Smooth muscle cell (in vitro differentiated cells): ENCODE data around the gene KCTD13. TPM values are rescaled to one million over a fixed set of nuclear protein-coding genes. Genes with fewer than 3 reads are reported as not detected.

ENCODE experiments used
- DNase-seq: peaks from one replicate; lab custom pipeline; 2025; ENCODE audit not compliant: unreplicated experiment; lab: John Stamatoyannopoulos, UW
- H2AFZ ChIP-seq: fragments of 200-600 bp; sonication (generic); 2 replicates; pipeline ENCODE4 v1.6.0; 2016; ENCODE audit warnings: antibody characterized with exemption, low read depth, mild to moderate bottlenecking
- H3F3A ChIP-seq: fragments of 200-600 bp; sonication (generic); 2 replicates; pipeline ENCODE4 v1.6.0; 2017; ENCODE audit warnings: antibody characterized with exemption, low read depth
- H3K27ac ChIP-seq: fragments of 200-600 bp; sonication (generic); 2 replicates; pipeline ENCODE4 v1.5.1; 2016; ENCODE audit warnings: low read depth, mild to moderate bottlenecking
- H3K27me3 ChIP-seq: fragments of 200-600 bp; sonication (generic); 2 replicates; pipeline ENCODE4 v1.6.1; 2016; ENCODE audit warnings: low read depth, mild to moderate bottlenecking
- H3K36me3 ChIP-seq: fragments of 200-600 bp; sonication (generic); 2 replicates; pipeline ENCODE4 v1.5.1; 2016; ENCODE audit warnings: low read depth
- H3K4me1 ChIP-seq: fragments of 200-600 bp; sonication (generic); 2 replicates; pipeline ENCODE4 v1.5.1; 2016; ENCODE audit warnings: low read depth
- H3K4me2 ChIP-seq: fragments of 200-600 bp; sonication (generic); 2 replicates; pipeline ENCODE4 v1.6.0; 2016; ENCODE audit warnings: mild to moderate bottlenecking
- H3K4me3 ChIP-seq: fragments of 200-600 bp; sonication (generic); 2 replicates; pipeline ENCODE4 v1.5.1; 2016; ENCODE audit warnings: mild to moderate bottlenecking
- H3K79me2 ChIP-seq: fragments of 200-600 bp; sonication (generic); 2 replicates; pipeline ENCODE4 v1.6.0; 2016; ENCODE audit warnings: low read depth, mild to moderate bottlenecking
- H3K9ac ChIP-seq: fragments of 200-600 bp; sonication (generic); 2 replicates; pipeline ENCODE4 v1.6.0; 2016; ENCODE audit warnings: low read depth
- H3K9me3 ChIP-seq: fragments of 200-600 bp; sonication (generic); replicated peaks from 2 replicates; pipeline ENCODE4 v1.5.1; 2016; ENCODE audit warnings: low read depth
- H4K20me1 ChIP-seq: fragments of 200-600 bp; sonication (generic); 2 replicates; pipeline ENCODE4 v1.6.0; 2016; ENCODE audit warnings: low read depth
- CTCF ChIP-seq: fragments of 200-600 bp; sonication (generic); IDR thresholded peaks from 2 replicates; pipeline ENCODE4 v1.5.1; 2017; ENCODE audit warnings: borderline replicate concordance, mild to moderate bottlenecking, antibody characterized with exemption; ENCODE audit not compliant: insufficient read depth, poor library complexity, severe bottlenecking
- WGBS: methylation state at CpG from one replicate; pipeline ENCODE4 v1.1.7; 2016; ENCODE audit warnings: low lambda C conversion rate; 5-methylcytosine and 5-hydroxymethylcytosine counted together
- polyA plus RNA-seq: library from polyadenylated mRNA; unstranded; fragments of >200 nt; fragmentation: Nextera tagmentation; extraction: Ambion mirVana; gene quantifications from 2 replicates; pipeline ENCODE4 v1.2.1, GENCODE V29; 2016
- total RNA-seq: library from RNA; depleted of rRNA; stranded (reverse); fragments of >200 nt; gene quantifications from 2 replicates; pipeline ENCODE4 v1.2.3, GENCODE V29; 2014

KCTD13 gene
- total and polyA plus RNA-seq, 2 experiments from 2014 or later: 16.3 to 23.6 TPM

- no peaks in the 10 kb centered on the region for H3K36me3 ChIP-seq
- H3K27ac ChIP-seq: no peak overlapping the region
- no peak overlapping the region for H2AFZ ChIP-seq
- no peaks in the 10 kb centered on the region for H4K20me1 ChIP-seq
- WGBS: 95% methylated on average over 14 of the region's 14 CpGs
- no peak overlapping the region for H3K4me2 ChIP-seq
- H3K9me3 ChIP-seq: no peaks in the 10 kb centered on the region
- TF ChIP-seq CTCF: no peak
- H3K4me3 ChIP-seq: no peak overlapping the region
- no peaks in the 10 kb centered on the region for H3K4me1 ChIP-seq
- H3K79me2 ChIP-seq: no peaks in the 10 kb centered on the region
- peaks cover 19% of the 10 kb centered on the region for H3K27me3 ChIP-seq
- no peaks in the 10 kb centered on the region for H3F3A ChIP-seq
- DNase-seq: no peak
- no peak overlapping the region for H3K9ac ChIP-seq
Measured at GRCh38 chr16:29878172-29878571, 47.9 kb downstream of the KCTD13 start.

- H3K4me2 ChIP-seq: peak overlapping the region; percentile 50
Measured at GRCh38 chr16:29877266-29877961, 48.6 kb downstream of the KCTD13 start.

DNA sequence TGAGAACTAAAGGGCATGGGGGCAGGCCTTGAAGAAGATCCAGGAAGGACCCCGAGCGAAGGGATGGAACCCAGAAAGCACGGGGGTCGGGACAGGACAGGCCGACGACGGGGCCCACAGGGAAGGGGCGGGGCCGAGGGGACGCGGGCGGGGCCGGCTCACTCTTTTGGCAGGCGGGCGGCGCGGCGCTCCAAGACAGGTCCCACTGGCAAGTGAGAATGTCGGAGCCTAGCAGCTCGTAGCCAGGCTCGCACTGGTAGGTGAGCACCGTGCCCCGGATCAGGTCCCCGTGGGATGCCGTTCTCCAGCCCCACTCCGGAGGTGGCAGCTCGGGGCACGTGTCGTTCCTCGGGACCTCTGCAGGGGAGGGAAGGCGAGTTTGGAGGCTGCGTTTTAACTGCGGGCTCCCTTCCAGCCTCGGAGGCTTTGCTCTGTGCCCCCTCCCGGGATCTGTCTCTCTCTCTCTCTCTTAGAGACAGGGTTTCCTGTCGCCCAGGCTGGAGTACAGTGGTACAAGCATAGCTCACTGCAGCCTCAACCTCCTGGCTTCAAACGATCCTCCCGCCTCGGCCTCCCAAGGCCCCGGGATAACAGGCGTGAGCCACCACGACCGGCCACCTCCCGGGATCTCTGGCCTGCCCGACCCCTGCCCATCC is 49.3 kb downstream of the KCTD13 start:
- no peaks in the 10 kb centered on the region for H3F3A ChIP-seq
- H3K4me1 ChIP-seq: no peaks in the 10 kb centered on the region
- TF ChIP-seq CTCF: no peak
- no peak overlapping the region for H3K9ac ChIP-seq
- WGBS: 13% methylated on average over 26 of the region's 45 CpGs
- H2AFZ ChIP-seq: no peak overlapping the region
- no peaks in the 10 kb centered on the region for H3K36me3 ChIP-seq
- peaks cover 19% of the 10 kb centered on the region for H3K27me3 ChIP-seq
- H3K27ac ChIP-seq: no peak overlapping the region
- H3K4me3 ChIP-seq: peak overlapping the region; percentile 30
- no peaks in the 10 kb centered on the region for H4K20me1 ChIP-seq
- peak overlapping the region; percentile 50 for H3K4me2 ChIP-seq
- H3K9me3 ChIP-seq: no peaks in the 10 kb centered on the region
- H3K79me2 ChIP-seq: no peaks in the 10 kb centered on the region
- no peak for DNase-seq

More at GRCh38 chr16:29877266-29877961, 48.6 kb downstream of the KCTD13 start:
- no peak overlapping the region for H3K27ac ChIP-seq
- H3K36me3 ChIP-seq: no peaks in the 10 kb centered on the region
- no peak for TF ChIP-seq CTCF
- DNase-seq: no peak
- no peaks in the 10 kb centered on the region for H3K79me2 ChIP-seq
- no peaks in the 10 kb centered on the region for H3F3A ChIP-seq
- 16% methylated on average over 28 of the region's 28 CpGs for WGBS
- no peaks in the 10 kb centered on the region for H3K4me1 ChIP-seq
- no peak overlapping the region for H3K9ac ChIP-seq
- no peak overlapping the region for H3K4me3 ChIP-seq
- no peak overlapping the region for H2AFZ ChIP-seq
- peaks cover 19% of the 10 kb centered on the region for H3K27me3 ChIP-seq
- no peaks in the 10 kb centered on the region for H3K9me3 ChIP-seq
- no peaks in the 10 kb centered on the region for H4K20me1 ChIP-seq
